Psoas muscle (tissue), 8 donors: ENCODE data around the gene CD34. TPM values are rescaled to one million over a fixed set of nuclear protein-coding genes. Genes with fewer than 3 reads are reported as not detected.
A peak's percentile ranks its signal among the peaks of the same experiment; 100 is the strongest.

Experiments
- ATAC-seq, 4 donors: fragments of 200-7000 bp; cut with Tn5 transposase; one replicate each; pipeline ENCODE4 v1.9.1; 2020; ENCODE audit warnings: moderate library complexity in 3 of 4, mild to moderate bottlenecking in 2 of 4
- DNase-seq, 2 donors: peaks; one replicate each; pipeline ENCODE4 v3.0.0-alpha.2; 2020
- H3K27ac ChIP-seq: fragments of 200-600 bp; one replicate; pipeline ENCODE4 v1.8.0; 2022
- H3K27me3 ChIP-seq, 3 donors: fragments of 200-600 bp in 1 of 3; one replicate each; pipeline versions ENCODE4 v1.6.1 to v1.8.0; 2013 to 2022; ENCODE audit warnings: low read length in 2 of 3, mild to moderate bottlenecking in 2 of 3, moderate library complexity in 1 of 3; ENCODE audit not compliant: insufficient read depth in 3 of 3
- H3K36me3 ChIP-seq, 2 donors: fragments of 200-600 bp in 1 of 2; one replicate each; pipeline versions ENCODE4 v1.6.1 to v1.8.0; 2013 to 2022; ENCODE audit warnings: low read depth in 1 of 2, mild to moderate bottlenecking in 1 of 2, moderate library complexity in 1 of 2; ENCODE audit not compliant: insufficient read depth in 1 of 2
- H3K4me1 ChIP-seq: fragments of 200-600 bp; one replicate; pipeline ENCODE4 v1.8.0; 2022
- H3K4me3 ChIP-seq: fragments of 200-600 bp; one replicate; pipeline ENCODE4 v1.8.0; 2022; ENCODE audit warnings: mild to moderate bottlenecking
- H3K9me3 ChIP-seq: fragments of 200-600 bp; one replicate; pipeline ENCODE4 v1.8.0; 2022
- CTCF ChIP-seq: fragments of 200-600 bp; IDR thresholded peaks from one replicate; pipeline ENCODE4 v1.8.0; 2022; ENCODE audit warnings: antibody characterized with exemption
- WGBS, 3 donors: extraction: QIAGEN DNeasy Blood & Tissue Kit; methylation state at CpG; one replicate each; pipeline versions ENCODE4 v1.1.6 to v1.1.7; 2013; 5-methylcytosine and 5-hydroxymethylcytosine counted together
- intact Hi-C, 2 donors: fragments of 100-400 bp; cut with DNase I; formaldehyde crosslinking; loops; one replicate each; pipeline versions ENCODE4 v1.11.0 to v1.14.2; 2022
- polyA plus RNA-seq, 3 donors: library from polyadenylated mRNA; stranded (reverse); fragments of 200-250 nt; gene quantifications; one replicate each; pipeline ENCODE4 v1.2.3, GENCODE V29; 2013
- total RNA-seq, 4 donors: library from RNA; stranded (reverse); fragmentation: NEBNext Ultra II Directional in 2 of 4; extraction: Animal tissue kit (Norgen Biotek cat#: 25700) in 2 of 4; gene quantifications; one replicate each; pipeline versions ENCODE4 v1.2.1 to v1.2.4, GENCODE V29; 2021 to 2023
- donor health status: healthy with polysubstance abuse.
- donor health status: DM: no; HTN: no; CAD: no; lungs with moderate emphysema.
- donor health status: Bipolar disorder and iron deficiency.
- donor health status: healthy.
- donor health status: DM: yes; HTN: yes; CAD: no.
- donor health status: DM: no; HTN: no; CAD: no.
- donor health status: DM: no; HTN: no; CAD: no.
- donor health status: DM: yes; HTN: yes; CAD: no.

The CD34 gene
- total and polyA plus RNA-seq, 7 donors, result 14.4 to 61.1 (median 21.1) TPM

DNA sequence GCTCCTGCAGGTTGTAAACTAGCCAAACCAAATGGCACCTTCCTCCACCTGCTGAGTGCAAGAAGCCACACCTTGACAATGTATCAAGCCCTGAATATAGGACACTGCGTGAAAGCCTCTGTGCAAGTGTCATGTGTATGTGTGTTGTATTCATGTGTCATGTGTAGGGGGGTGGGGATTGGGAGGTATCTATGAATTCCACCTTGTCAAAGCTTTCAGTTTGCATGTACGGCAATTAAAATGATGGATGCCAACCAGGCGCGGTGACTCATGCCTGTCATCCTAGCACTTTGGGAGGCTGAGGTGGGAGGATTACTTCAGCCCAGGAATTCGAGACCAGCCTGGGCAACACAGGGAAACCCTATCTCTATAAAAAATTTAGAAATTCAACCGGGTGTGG lies 19.8 kb downstream of the CD34 start:
- no peak for TF ChIP-seq CTCF
- Histone ChIP-seq H3K4me1 (peaks cover 39% of the 10 kb centered on the region), H3K27ac (peak overlapping the region; percentile 72), H3K36me3 (no peaks in the 10 kb centered on the region), H3K4me3 (no peak overlapping the region), H3K27me3 (no peaks in the 10 kb centered on the region), H3K9me3 (no peaks in the 10 kb centered on the region)
- no peak for DNase-seq
- 64 to 78% (median 75%) methylated on average over 6 of the region's 6 CpGs for WGBS, 3 donors
- peak in 1 of 4 donors; percentile 6 for ATAC-seq
- intact Hi-C loops, result loop anchor here in 1 of 2 donors (10.0 kb wide), 1 partner anchor 354 kb away; the partner anchor contains the start of gene PLXNA2

GRCh38 chr1:207890136-207890738 lies 20.7 kb downstream of the CD34 start:
- Histone ChIP-seq H3K4me1 (peaks cover 40% of the 10 kb centered on the region), H3K27ac (peak overlapping the region; percentile 72), H3K9me3 (no peaks in the 10 kb centered on the region), H3K36me3 (no peaks in the 10 kb centered on the region), H3K4me3 (no peak overlapping the region), H3K27me3 (no peaks in the 10 kb centered on the region)
- no peak for TF ChIP-seq CTCF
- peak; percentile 47 to 70 (median 66) for ATAC-seq
- 20 to 26% (median 22%) methylated on average over 4 of the region's 4 CpGs for WGBS, 3 donors
- DNase-seq, result peak; percentile 75 to 85
- intact Hi-C loops, result loop anchor here in 1 of 2 donors (10.0 kb wide), 1 partner anchor 355 kb away; the partner anchor contains the start of gene PLXNA2

DNA sequence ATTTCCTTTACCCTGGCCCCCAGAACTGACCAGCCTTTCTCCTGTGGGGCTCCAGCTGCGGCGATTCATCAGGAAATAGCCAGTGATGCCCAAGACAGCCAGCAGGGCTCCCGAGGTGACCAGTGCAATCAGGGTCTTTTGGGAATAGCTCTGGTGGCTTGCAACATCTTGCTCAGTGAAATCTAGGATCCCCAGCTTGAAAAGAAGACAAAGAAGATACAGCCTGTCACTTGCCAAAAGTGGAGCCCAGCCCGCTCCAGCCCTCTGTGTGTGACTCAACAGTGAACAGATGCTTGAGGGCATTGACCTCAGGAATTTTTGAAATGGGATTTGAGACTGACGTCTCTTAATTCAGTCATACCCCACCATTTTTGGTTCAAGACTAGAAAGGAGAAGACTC lies 22.3 kb downstream of the CD34 start:
- peak overlapping the region; percentile 72 for H3K27ac ChIP-seq
- DNase-seq (peak; percentile 69 to 85), ATAC-seq (peak in 3 of 4 donors; percentile 42 to 49 (median 46))
- 40 to 49% (median 43%) methylated on average over 5 of the region's 5 CpGs for WGBS, 3 donors
- intact Hi-C loops, result no loop called here
- H3K36me3 ChIP-seq, result no peaks in the 10 kb centered on the region
- H3K4me1 ChIP-seq, result peaks cover 40% of the 10 kb centered on the region
- no peaks in the 10 kb centered on the region for H3K9me3 ChIP-seq
- H3K4me3 ChIP-seq, result no peak overlapping the region
- TF ChIP-seq CTCF, result no peak
- no peaks in the 10 kb centered on the region for H3K27me3 ChIP-seq

DNA sequence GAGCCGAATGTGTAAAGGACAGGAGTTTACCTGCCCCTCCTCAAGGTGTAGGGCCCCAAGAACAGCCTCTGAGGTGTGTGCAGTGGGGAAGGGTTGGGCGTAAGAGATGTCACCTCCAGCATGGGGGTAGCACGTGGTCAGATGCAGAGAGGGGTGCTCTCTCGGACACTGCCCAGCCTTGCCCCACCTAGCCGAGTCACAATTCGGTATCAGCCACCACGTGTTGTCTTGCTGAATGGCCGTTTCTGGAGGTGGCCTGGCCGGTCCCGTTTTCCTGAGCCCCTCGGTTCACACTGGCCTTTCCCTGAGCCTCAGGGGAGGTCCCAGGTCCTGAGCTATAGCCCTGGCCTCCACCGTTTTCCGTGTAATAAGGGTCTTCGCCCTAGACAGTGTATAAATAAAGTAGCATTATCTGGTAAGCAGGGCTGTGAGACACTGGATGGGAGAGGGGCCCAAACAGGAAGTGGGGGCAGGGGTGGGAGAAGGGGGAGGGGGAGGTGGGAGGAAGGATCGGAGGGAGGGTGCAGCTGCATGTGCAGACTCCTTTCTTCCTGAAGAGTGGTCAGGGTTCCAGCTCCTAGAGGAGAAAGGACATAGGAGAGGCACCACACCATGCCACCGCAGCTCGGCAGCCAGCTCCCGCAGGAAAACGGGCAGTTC lies 23.3 kb downstream of the CD34 start:
- Histone ChIP-seq H3K9me3 (no peaks in the 10 kb centered on the region), H3K4me3 (no peak overlapping the region), H3K27ac (peak overlapping the region; percentile 17), H3K4me1 (peaks cover 40% of the 10 kb centered on the region), H3K27me3 (no peaks in the 10 kb centered on the region), H3K36me3 (no peaks in the 10 kb centered on the region)
- TF ChIP-seq CTCF, result no peak
- intact Hi-C loops, result loop anchor here in 1 of 2 donors (2.0 kb wide), 1 partner anchor 77 kb away; no protein-coding TSS in a partner anchor
- WGBS, 3 donors, result 65 to 77% (median 70%) methylated on average over 19 of the region's 19 CpGs
- DNase-seq (no peak), ATAC-seq (no peak)
